Activated T-helper 1 cell treated with anti-CD3 and anti-CD28 coated beads, Interleukin-2, amount 50 U/mL, for 16 hours (primary cell): ENCODE measurements around the gene LRRC47.

Source experiments
- DNase-seq, 2 donors: peaks; one replicate each; pipeline ENCODE4 v3.0.0-alpha.2; 2020; ENCODE audit warnings: low read depth in 1 of 2, low spot score in 1 of 2

LRRC47 gene

GRCh38 chr1:3733883-3734589, 62.3 kb downstream of the LRRC47 start:
- DNase-seq: no peak

- no peak for DNase-seq
Observed at GRCh38 chr1:3733094-3733882, 63.0 kb downstream of the LRRC47 start.

GRCh38 chr1:3732434-3733093, 63.7 kb downstream of the LRRC47 start:
- no peak for DNase-seq

GRCh38 chr1:3731583-3732433, 64.5 kb downstream of the LRRC47 start:
- no peak for DNase-seq

GRCh38 chr1:3730543-3731247, 65.6 kb downstream of the LRRC47 start:
- DNase-seq: no peak

- DNase-seq: no peak
Observed at GRCh38 chr1:3729594-3730542, 66.4 kb downstream of the LRRC47 start.
